ENCODE results near the gene ELOA2.

DNA sequence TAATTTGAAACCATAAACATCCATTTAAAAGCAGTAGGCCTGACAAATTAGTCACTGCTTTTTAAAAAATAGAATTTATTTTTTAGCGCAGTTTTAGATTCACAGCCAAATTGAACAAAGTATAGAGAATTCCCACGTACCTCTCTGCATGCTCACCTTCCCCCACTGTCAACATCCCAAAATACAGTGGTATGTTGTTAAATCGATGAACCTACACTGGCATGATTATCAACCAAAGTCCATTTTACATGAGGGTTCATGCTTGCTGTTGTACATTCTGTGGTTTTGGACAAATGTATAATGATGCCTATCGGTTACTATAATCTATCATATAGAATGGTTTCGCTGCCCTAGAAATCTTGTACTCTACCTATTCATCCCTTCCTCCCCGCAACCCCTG, 5.6 kb upstream of the ELOA2 start:
- no peak for TF ChIP-seq EZH2 (IDR thresholded peaks at IDR 0.05; ENCODE audit: insufficient read depth, low read length)
- no peak for TF ChIP-seq CTCF (IDR thresholded peaks at IDR 0.05; ENCODE audit: insufficient read depth, low read depth, low read length)

Data from astrocyte (in vitro differentiated cells and primary cell).